BJ (cell line): ENCODE measurements around the gene ZNF485. TPM values are rescaled to one million over a fixed set of nuclear protein-coding genes. Genes with fewer than 3 reads are reported as not detected.

Experiments
- CTCF ChIA-PET: fragments of 350-600 bp; formaldehyde crosslinking; extraction: SDS; loops from one replicate; lab custom pipeline; 2021; ENCODE audit warnings: antibody characterized with exemption, inconsistent platforms; lab: Yijun Ruan, JAX
- POLR2A ChIA-PET: fragments of 300-600 bp; sonication (Branson Sonifier 250); formaldehyde crosslinking; extraction: SDS; loops from one replicate; lab custom pipeline; 2021; ENCODE audit warnings: antibody characterized with exemption; lab: Charles Lee
- DNase-seq: peaks from one replicate; pipeline ENCODE4 v3.0.0-alpha.2; 2011; ENCODE audit warnings: low read depth
- H3K27me3 ChIP-seq: 2 replicates; pipeline ENCODE4 v1.6.0; 2011; ENCODE audit warnings: low read length; ENCODE audit not compliant: control insufficient read depth, insufficient read depth
- H3K36me3 ChIP-seq: 2 replicates; pipeline ENCODE4 v1.5.1; 2011; ENCODE audit warnings: low read length; ENCODE audit not compliant: control insufficient read depth, insufficient read depth
- H3K4me3 ChIP-seq: 2 replicates; pipeline ENCODE4 v1.5.1; 2011; ENCODE audit warnings: low read depth, mild to moderate bottlenecking, control low read depth, low read length
- CTCF ChIP-seq: IDR thresholded peaks from 2 replicates; pipeline ENCODE4 v1.5.1; 2011; ENCODE audit warnings: low read depth, mild to moderate bottlenecking, control low read depth, inconsistent platforms, low read length, moderate library complexity; ENCODE audit not compliant: insufficient read depth
- polyA plus RNA-seq: library from polyadenylated mRNA; depleted of rRNA; stranded (reverse); fragments of >200 nt; gene quantifications from 2 replicates; pipeline ENCODE4 v1.2.3, GENCODE V29; 2011

Gene ZNF485
- polyA plus RNA-seq, 1 experiment = 1.3 TPM

DNA sequence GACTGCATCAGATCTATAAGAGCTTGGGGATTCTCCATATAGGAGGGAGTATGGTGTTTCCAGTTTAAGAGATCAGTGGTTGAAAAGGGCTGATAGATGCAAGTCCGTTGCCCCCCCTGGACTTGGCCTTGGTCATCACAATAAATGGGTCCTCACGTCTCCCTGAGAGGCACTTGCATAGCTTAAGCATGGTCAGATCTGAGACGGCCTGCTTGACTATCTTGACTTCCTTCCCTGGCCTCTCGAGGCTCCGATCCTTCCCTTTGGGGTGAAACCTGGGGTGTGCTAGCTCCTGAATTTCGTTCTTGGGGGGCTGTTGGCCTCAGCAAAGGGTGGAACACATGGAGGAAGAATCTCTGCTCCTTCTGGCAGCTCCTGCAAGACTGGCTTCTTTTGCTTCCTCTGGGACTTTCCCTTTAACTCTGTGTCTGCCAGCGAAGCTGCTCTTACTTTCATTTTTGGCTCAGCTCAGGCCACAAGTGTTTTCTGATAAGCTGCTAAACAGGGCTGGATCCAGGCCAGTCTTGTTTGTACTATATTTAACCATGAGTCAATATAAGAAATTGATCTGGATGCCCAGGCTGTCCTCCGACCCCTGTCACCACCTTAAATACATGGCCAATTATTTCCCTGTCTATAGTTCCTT lies 11.2 kb upstream of the ZNF485 start:
- DNase-seq = no peak
- no peaks in the 10 kb centered on the region for H3K36me3 ChIP-seq
- POLR2A ChIA-PET = no interaction called here
- no peak for TF ChIP-seq CTCF
- H3K27me3 ChIP-seq = peaks cover 2% of the 10 kb centered on the region
- CTCF ChIA-PET = interaction anchor here (0.7 to 1.3 kb wide), 3 partner anchors 7 to 12 kb away, joined by 3 read pairs; no protein-coding TSS in a partner anchor
- no peak overlapping the region for H3K4me3 ChIP-seq

DNA sequence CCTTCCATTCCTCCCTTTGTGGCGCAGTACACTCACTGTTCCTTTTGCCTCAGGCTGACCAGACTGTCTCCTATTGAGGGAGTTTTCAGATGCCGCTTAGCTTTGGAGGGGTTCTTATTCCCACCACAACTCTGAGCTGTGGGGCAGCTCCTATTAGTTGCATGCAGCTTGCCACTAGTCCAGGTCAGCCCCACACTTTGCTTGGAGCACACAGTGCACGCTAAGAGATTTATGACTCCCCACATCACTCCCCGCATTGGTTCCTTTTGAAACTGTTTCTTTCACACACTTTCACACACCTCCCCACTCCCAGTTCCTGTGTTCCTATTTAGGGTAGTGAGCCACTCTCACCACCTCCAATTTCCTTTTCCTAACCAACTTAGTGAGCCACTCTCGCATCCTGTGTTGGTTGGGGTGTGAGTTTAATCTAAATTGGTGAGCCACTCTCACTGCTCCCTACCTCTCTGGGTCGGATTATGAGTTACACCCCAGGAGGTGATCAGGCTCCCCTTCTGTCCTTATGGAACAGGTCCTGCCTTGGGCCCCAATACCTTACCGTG lies 10.4 kb upstream of the ZNF485 start:
- no peak for TF ChIP-seq CTCF
- CTCF ChIA-PET = interaction anchor here (0.7 kb wide), 1 partner anchor 1074 kb away, joined by 3 read pairs; no protein-coding TSS in a partner anchor
- POLR2A ChIA-PET = no interaction called here
- DNase-seq = no peak
- H3K4me3 ChIP-seq = no peak overlapping the region
- H3K36me3 ChIP-seq = no peaks in the 10 kb centered on the region
- peaks cover 2% of the 10 kb centered on the region for H3K27me3 ChIP-seq

GRCh38 chr10:43596546-43596945 lies 9.7 kb upstream of the ZNF485 start:
- POLR2A ChIA-PET = no interaction called here
- Histone ChIP-seq H3K36me3 (no peaks in the 10 kb centered on the region), H3K27me3 (peaks cover 2% of the 10 kb centered on the region), H3K4me3 (no peak overlapping the region)
- TF ChIP-seq CTCF = no peak
- no peak for DNase-seq
- CTCF ChIA-PET = no interaction called here

DNA sequence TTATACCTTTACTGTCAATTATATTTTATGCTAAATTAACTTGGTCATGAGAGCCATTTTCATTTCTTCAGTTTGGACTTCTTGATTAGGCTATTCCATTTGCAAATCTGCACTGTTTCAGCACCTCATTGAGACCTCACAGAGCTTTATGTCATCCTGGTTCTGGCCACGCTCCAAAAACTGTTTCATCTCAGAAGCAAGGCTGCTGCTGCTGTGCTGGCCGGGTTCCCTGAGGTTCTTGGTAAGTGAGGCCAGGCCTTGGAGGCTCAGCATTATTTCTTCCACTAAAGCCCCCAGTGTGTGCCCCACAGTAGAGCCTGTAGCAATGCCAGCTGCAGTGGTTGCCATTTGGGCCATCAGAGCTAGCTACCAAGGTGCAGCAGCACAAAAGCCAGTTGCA lies 7.8 kb upstream of the ZNF485 start:
- CTCF ChIA-PET = interaction anchor here (1.1 kb wide), 1 partner anchor 12 kb away, joined by 4 read pairs; no protein-coding TSS in a partner anchor

More for the DNA sequence above, 7.8 kb upstream of the ZNF485 start:
- H3K27me3 ChIP-seq = peaks cover 2% of the 10 kb centered on the region; the same call in 1 of the 2 replicates
- DNase-seq = no peak
- H3K36me3 ChIP-seq = no peaks in the 10 kb centered on the region
- POLR2A ChIA-PET = interaction anchor here (0.7 kb wide), 1 partner anchor 1281 kb away, joined by 7 read pairs; no protein-coding TSS in a partner anchor
- no peak for TF ChIP-seq CTCF
- no peak overlapping the region for H3K4me3 ChIP-seq
